ENCODE data around the gene RNF157.

- TF ChIP-seq CTCF (conservative IDR thresholded peaks at IDR 0.05) (no peak), ZFX (IDR thresholded peaks at IDR 0.05) (no peak)
Observed at GRCh38 chr17:76132574-76133338, 107.5 kb downstream of the RNF157 start.
